HepG2 (cell line): ENCODE measurements around the gene BCO1. TPM values are rescaled to one million over a fixed set of nuclear protein-coding genes. Genes with fewer than 3 reads are reported as not detected.

ENCODE experiments used
- ATAC-seq: fragments of 200-7000 bp; cut with Tn5 transposase; 3 replicates; pipeline ENCODE4 v1.9.1; 2020; ENCODE audit warnings: mild to moderate bottlenecking, moderate library complexity
- BruUV-seq: library from RNA; stranded (reverse); fragments of 400-500 nt; replicated peaks from 2 replicates; lab custom pipeline; 2021; lab: Mats Ljungman, UMichigan
- CTCF ChIA-PET: fragments of 300-600 bp; formaldehyde crosslinking; extraction: SDS; loops from one replicate; lab custom pipeline; 2021; ENCODE audit warnings: low total read pairs, inconsistent platforms, low intra/inter-chr PET ratio; lab: Yijun Ruan, JAX
- POLR2A ChIA-PET: fragments of 350-600 bp; sonication (Branson Sonifier 250); formaldehyde crosslinking; loops from one replicate; lab custom pipeline; 2020; ENCODE audit warnings: antibody characterized with exemption, inconsistent platforms; lab: Yijun Ruan, JAX
- DNase-seq: peaks from one replicate; pipeline ENCODE4 v3.0.0-alpha.2; 2015; ENCODE audit warnings: low spot score
- FAIRE-seq: peaks from 3 replicates; lab custom pipeline; 2011; peaks lifted over from hg19 to GRCh38; lab: Jason Lieb, UNC
- H2AFZ ChIP-seq: one replicate; pipeline ENCODE4 v1.6.1; 2011; ENCODE audit warnings: low read length, inconsistent platforms
- H3K27ac ChIP-seq: fragments of 300-600 bp; 3 replicates; pipeline ENCODE4 v1.8.0; 2011; ENCODE audit warnings: mixed run types, mild to moderate bottlenecking, mixed read lengths, low read length, inconsistent platforms; ENCODE audit not compliant: insufficient read depth; ENCODE audit errors: extremely low read length
- H3K27me3 ChIP-seq, 2 experiments: fragments of 200-600 bp in 1 of 2; 2 replicates in 1 of 2; 3 replicates in 1 of 2; pipeline versions ENCODE4 v1.6.0 to v1.8.0; 2011; ENCODE audit warnings: low read length in 2 of 2, mild to moderate bottlenecking in 2 of 2, moderate library complexity in 2 of 2, inconsistent platforms in 1 of 2; ENCODE audit not compliant: insufficient read depth in 2 of 2, control insufficient read depth in 1 of 2
- H3K36me3 ChIP-seq, 2 experiments: fragments of 200-600 bp in 1 of 2; replicated peaks in 1 of 2; 2 replicates in 1 of 2; 3 replicates in 1 of 2; pipeline versions ENCODE4 v1.5.1 to v1.8.0; 2011; ENCODE audit warnings: low read length in 2 of 2, inconsistent platforms in 1 of 2; ENCODE audit not compliant: insufficient read depth in 2 of 2, control insufficient read depth in 1 of 2
- H3K4me1 ChIP-seq: 2 replicates; pipeline ENCODE4 v1.5.1; 2012; ENCODE audit warnings: low read length, inconsistent platforms; ENCODE audit not compliant: insufficient read depth
- H3K4me2 ChIP-seq: 2 replicates; pipeline ENCODE4 v1.6.0; 2011; ENCODE audit warnings: low read depth, low read length, inconsistent platforms
- H3K4me3 ChIP-seq, 3 experiments: fragments of 200-600 bp in 1 of 3; sonication (generic), shearing (Covaris generic) in 1 of 3; replicated peaks in 1 of 3; 2 replicates each; pipeline ENCODE4 v1.5.1; 2011 to 2016; ENCODE audit warnings: low read length in 3 of 3, inconsistent platforms in 2 of 3, low read depth in 2 of 3, mild to moderate bottlenecking in 2 of 3, control low read depth in 1 of 3, mixed read lengths in 1 of 3; ENCODE audit not compliant: insufficient read depth in 1 of 3
- H3K79me2 ChIP-seq: one replicate; pipeline ENCODE4 v1.6.1; 2011; ENCODE audit warnings: low read length, inconsistent platforms; ENCODE audit not compliant: insufficient read depth
- H3K9ac ChIP-seq: 2 replicates; pipeline ENCODE4 v1.6.0; 2011; ENCODE audit warnings: mild to moderate bottlenecking, low read depth, low read length, inconsistent platforms; ENCODE audit not compliant: insufficient read depth
- H3K9me3 ChIP-seq: 2 replicates; pipeline ENCODE4 v1.5.1; 2012; ENCODE audit warnings: mild to moderate bottlenecking, low read length
- H4K20me1 ChIP-seq: 2 replicates; pipeline ENCODE4 v1.6.0; 2011; ENCODE audit warnings: inconsistent platforms, mild to moderate bottlenecking, low read length, moderate library complexity; ENCODE audit not compliant: insufficient read depth
- KDM6A ChIP-seq: IDR thresholded peaks from 2 replicates; pipeline ENCODE4 v1.6.1; 2016; ENCODE audit warnings: low read depth
- TRIM22 ChIP-seq: fragments of 450-650 bp; IDR thresholded peaks from 2 replicates; pipeline ENCODE4 v1.6.1; 2017
- WGBS: methylation state at CpG from one replicate; pipeline ENCODE4 v1.1.6; 2017; ENCODE audit warnings: low lambda C conversion rate; 5-methylcytosine and 5-hydroxymethylcytosine counted together
- in situ Hi-C: cut with HindIII; loops from 2 replicates; pipeline ENCODE4 v1.10.0; 2017; ENCODE audit warnings: low pct_unique_long_range_greater_than_20kb; ENCODE audit not compliant: extremely low pct_ligation_motif_present
- intact Hi-C: fragments of 100-400 bp; cut with micrococcal nuclease; formaldehyde crosslinking; loops from one replicate; pipeline ENCODE4 v1.10.0; 2022; ENCODE audit not compliant: unreplicated experiment
- polyA plus RNA-seq, 8 experiments: library from polyadenylated mRNA; depleted of rRNA in 3 of 8; stranded (reverse) in 7 of 8; unstranded in 1 of 8; fragments of >200 nt; fragmentation: Illumina TruSeq in 4 of 8; extraction: Trizol in 4 of 8; gene quantifications; 2 replicates each; pipeline versions ENCODE4 v1.2.1 to v1.2.3, GENCODE V29; 2011 to 2016; ENCODE audit warnings: low read depth in 4 of 8, missing spikeins in 1 of 8, mixed read lengths in 1 of 8; ENCODE audit not compliant: insufficient read depth in 1 of 8
- total RNA-seq, 5 experiments: library from RNA; depleted of rRNA; stranded (reverse); fragments of >200 nt; fragmentation: Illumina TruSeq; extraction: Trizol; gene quantifications; 2 replicates each; pipeline ENCODE4 v1.2.3, GENCODE V29; 2016; ENCODE audit warnings: low read depth in 1 of 5

Gene BCO1
- total and polyA plus RNA-seq, 2 of the 13 experiments (the other 11 are each of a cell fraction or from before 2014, with no cell fraction given): 0.11 TPM; not detected in 1

GRCh38 chr16:81337097-81337496, 98.6 kb downstream of the BCO1 start:
- ChIA-PET POLR2A (no interaction called here), CTCF (no interaction called here)
- TF ChIP-seq KDM6A (CRISPR knock-in tag) (no peak), TRIM22 (no peak)
- ATAC-seq (no peak), FAIRE-seq (no peak), DNase-seq (no peak)
- 91% methylated on average over 5 of the region's 5 CpGs for WGBS
- intact Hi-C loops (no loop called here), in situ Hi-C loops (no loop called here)
- Histone ChIP-seq H3K9ac (no peak overlapping the region), H3K4me3 (no peak overlapping the region), H3K36me3 (no peaks in the 10 kb centered on the region), H3K79me2 (peaks cover 4% of the 10 kb centered on the region), H3K27me3 (no peaks in the 10 kb centered on the region), H2AFZ (no peak overlapping the region), H3K4me1 (no peaks in the 10 kb centered on the region), H3K4me2 (no peak overlapping the region), H3K9me3 (no peaks in the 10 kb centered on the region), H4K20me1 (peaks cover 4% of the 10 kb centered on the region; the same call in 1 of the 2 replicates), H3K27ac (no peak overlapping the region)
- BruUV-seq: no TSS peak

Other genes with a start within 250 kb of the BCO1 start
- 129 and 147 TPM in 2 replicates for gene CMC2, start 231.8 kb upstream of the BCO1 start, total RNA-seq (2016; rRNA removed; fragmentation: Illumina TruSeq; extraction: Trizol)
- 92.1 and 116 TPM in 2 replicates for gene CMC2, start 231.8 kb upstream of the BCO1 start, polyA plus RNA-seq (2011; rRNA removed)
- gene CENPN, start 231.5 kb upstream of the BCO1 start, total RNA-seq (2016; rRNA removed; fragmentation: Illumina TruSeq; extraction: Trizol): 129 and 193 TPM in 2 replicates
- gene CENPN, start 231.5 kb upstream of the BCO1 start, polyA plus RNA-seq (2011; rRNA removed): 17.3 and 29.7 TPM in 2 replicates
- 60.4 and 74.7 TPM in 2 replicates for gene ATMIN, start 202.8 kb upstream of the BCO1 start, total RNA-seq (2016; rRNA removed; fragmentation: Illumina TruSeq; extraction: Trizol)
- gene ATMIN, start 202.8 kb upstream of the BCO1 start, polyA plus RNA-seq (2011; rRNA removed): 30.4 and 34.6 TPM in 2 replicates
- gene C16orf46, start 161.5 kb upstream of the BCO1 start, total RNA-seq (2016; rRNA removed; fragmentation: Illumina TruSeq; extraction: Trizol): 0.38 and 1.9 TPM in 2 replicates
- 0.39 and 0.55 TPM in 2 replicates for gene C16orf46, start 161.5 kb upstream of the BCO1 start, polyA plus RNA-seq (2011; rRNA removed)
- gene GCSH, start 142.3 kb upstream of the BCO1 start, total RNA-seq (2016; rRNA removed; fragmentation: Illumina TruSeq; extraction: Trizol): 103 and 117 TPM in 2 replicates
- gene GCSH, start 142.3 kb upstream of the BCO1 start, polyA plus RNA-seq (2011; rRNA removed): 23.5 and 35.9 TPM in 2 replicates
- 11.0 and 16.3 TPM in 2 replicates for gene GAN, start 76.3 kb downstream of the BCO1 start, total RNA-seq (2016; rRNA removed; fragmentation: Illumina TruSeq; extraction: Trizol)
- 2.9 and 4.3 TPM in 2 replicates for gene GAN, start 76.3 kb downstream of the BCO1 start, polyA plus RNA-seq (2011; rRNA removed)
- 10.9 and 21.7 TPM in 2 replicates for gene CMIP, start 206.1 kb downstream of the BCO1 start, total RNA-seq (2016; rRNA removed; fragmentation: Illumina TruSeq; extraction: Trizol)
- 18.1 and 22.0 TPM in 2 replicates for gene CMIP, start 206.1 kb downstream of the BCO1 start, polyA plus RNA-seq (2011; rRNA removed)